ENCODE results near the gene HOXC13.

GRCh38 chr12:53976823-53977595, 38.4 kb downstream of the HOXC13 start:
- TF ChIP-seq CTCF (IDR thresholded peaks at IDR 0.05): no peak
- no peak for TF ChIP-seq POLR2A (IDR thresholded peaks at IDR 0.05)

Data from testis (tissue), 2 donors.